Fibroblast of skin of left quadriceps (primary cell): ENCODE measurements around the gene OVCA2.

Source experiments
- DNase-seq, 2 experiments: peaks; one replicate each; pipeline ENCODE4 v3.0.0-alpha.2; 2013; ENCODE audit warnings: low read depth in 2 of 2

Gene OVCA2

DNA sequence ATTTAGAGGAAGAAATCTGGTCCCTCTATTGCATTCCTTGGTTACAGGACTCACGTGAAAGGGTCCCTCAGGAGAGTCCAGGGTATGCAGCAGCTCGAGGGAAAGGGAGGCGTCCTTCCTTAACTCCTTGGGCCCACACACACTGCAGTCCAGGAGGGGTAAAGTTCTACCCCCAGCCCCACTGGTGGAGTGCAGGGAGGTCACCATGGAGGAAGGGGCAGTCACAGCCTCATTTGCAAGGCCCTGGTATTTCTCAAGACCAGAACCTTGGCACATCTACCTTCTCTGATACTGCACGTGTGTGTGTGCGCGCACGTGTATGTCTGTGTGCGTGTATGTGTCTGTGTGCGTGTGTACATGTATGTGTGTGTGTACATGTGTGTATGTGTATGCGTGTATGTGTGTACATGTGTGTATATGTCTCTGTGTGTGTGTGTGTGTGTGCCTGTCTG lies 24.2 kb downstream of the OVCA2 start:
- no peak for DNase-seq

DNA sequence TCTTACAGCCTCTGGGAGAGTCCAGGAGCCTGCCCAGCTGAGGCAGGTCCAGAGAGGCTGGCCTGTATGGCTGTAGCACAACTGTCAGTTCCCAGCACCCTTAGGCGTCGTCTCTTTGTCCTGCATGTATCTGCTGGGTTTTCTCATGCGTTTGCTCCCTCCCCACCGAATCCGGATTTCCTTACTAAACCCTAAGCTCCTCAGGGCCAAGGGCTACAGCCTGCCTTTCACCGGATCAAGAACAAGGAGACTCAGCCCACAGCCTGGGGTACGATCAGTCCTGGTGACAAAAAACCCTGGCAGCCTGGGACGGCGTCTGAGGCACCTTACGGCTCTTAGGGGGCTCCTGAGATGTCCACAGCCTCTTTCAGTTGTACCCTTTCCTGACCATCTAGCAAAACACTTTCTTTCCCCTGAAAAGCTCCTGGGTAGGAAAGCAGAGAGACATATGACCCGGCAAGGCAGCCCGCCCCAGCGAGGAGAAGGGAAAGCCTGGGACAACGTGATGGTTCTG lies 25.3 kb downstream of the OVCA2 start:
- no peak for DNase-seq

GRCh38 chr17:2067608-2068024 lies 25.8 kb downstream of the OVCA2 start:
- no peak for DNase-seq

- DNase-seq = peak; percentile 67 to 68
Observed at GRCh38 chr17:2068031-2068518, 26.3 kb downstream of the OVCA2 start.

DNA sequence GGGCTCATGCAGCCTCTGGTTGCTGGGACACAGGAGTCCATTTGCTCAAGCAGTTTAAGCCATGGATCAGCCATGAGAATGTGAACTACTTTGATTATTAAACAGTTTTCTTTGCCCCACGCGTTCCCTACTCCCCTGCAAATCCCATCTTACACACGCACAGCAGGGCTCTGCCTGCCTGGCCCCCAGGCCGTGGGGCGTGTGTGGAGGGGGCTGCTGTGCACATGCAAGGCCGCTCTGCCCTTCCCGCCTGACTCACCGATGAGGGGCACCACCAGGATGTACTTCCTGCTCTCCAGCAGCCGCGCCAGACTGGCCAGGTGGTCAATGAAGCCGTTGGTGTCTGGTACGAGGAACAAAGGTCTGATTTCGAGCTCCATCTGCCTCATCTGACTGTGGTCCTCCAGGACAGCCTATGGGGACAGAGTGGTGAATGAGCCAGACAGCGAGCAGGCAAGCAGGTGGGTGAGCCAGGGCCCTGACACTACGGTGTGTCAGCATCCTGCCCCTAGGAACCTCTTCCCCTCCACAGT lies 26.8 kb downstream of the OVCA2 start:
- DNase-seq = no peak

DNA sequence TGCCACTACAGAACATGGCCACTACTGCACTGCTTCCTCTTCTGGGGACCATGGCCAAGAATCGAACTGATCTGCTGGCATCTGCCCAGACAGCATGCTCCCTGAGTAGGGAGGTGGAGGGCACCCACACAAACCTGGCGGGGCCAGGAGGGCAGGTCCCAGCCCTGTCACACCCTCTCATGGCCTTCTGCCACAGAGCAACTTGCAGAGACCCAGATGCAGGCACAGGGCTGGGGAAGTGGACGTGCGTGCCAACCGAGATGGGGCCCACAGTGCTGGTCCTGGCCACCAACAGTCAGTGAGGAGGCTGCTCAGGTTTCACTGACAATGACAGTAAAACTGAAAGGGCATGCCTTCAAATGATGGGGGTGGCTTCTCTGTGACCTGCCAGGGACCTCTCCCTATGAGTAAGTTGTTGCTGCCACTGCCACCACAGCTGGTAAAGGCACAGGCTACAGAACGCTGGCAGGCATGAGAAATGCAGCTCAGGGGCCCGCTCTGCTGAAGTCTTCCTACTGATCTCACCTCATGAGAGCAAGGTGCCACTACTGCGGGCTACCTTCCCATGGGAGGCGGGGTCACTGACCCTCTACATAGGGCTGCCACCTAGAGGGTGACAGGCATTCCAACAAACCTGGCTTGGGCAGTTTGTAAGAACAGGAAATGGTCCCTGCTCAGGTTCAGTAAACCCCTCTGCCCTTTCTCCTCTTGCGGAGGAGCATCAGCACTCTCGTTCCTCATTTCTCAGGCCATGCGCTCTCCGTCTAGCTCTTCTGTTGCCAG lies 28.6 kb downstream of the OVCA2 start:
- no peak for DNase-seq

DNA sequence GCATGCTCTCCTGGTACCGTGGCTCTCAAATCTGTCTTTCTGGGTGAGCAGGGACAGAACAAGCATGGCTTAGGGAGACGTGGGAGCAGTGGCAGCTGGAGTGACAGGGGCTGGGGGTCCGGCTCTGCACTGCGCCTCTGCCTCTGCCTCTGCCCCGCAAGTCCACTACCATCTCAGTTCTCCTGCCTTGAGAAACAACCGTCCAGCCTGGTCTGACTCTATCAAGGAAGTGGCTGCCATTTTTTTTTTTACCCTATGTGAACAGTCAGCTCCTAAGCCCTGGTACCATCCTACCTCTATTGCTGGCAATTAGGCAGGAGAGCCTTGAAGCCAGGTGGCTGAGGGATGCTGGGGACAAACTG lies 29.2 kb downstream of the OVCA2 start:
- no peak for DNase-seq

DNA sequence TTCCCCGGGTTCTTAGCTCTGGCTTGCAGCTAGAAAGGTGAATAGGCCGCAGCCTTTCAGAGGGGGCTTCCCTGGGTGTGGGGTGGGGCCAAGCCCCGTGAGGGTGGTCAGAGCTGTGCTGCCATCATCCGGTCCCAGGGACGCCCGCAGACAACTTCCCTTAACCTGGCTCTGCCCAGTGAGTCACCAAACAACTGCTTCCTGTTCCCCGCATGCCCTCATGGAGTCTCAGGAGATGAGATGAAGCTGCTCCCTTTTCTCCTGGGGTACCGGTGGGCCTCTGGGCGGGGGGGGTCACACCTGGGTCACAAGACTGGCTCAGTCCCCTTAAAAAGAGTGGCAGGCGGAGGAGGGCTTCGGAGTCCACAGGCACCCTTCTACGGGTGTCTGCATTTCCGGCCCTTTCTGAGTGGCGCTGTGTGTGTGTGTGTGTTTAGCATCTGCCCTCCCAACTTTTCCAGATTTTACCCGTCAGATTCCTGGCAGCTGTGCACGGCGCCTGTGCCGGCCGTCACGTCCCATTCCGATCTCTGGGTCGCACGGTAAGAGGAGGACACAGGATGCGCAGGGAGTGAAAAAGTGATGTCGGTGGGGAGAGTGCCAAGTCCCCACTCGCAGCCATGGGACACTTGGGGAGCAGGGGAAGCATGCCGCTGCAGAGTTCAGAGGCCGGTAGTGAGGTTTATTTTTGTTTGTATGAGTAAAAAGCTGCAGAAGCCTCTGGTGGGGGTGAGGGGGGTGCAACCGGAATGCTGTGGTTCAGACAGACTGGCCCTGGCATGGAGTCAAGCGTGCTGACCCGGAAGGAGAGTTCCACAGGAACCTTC lies 29.8 kb downstream of the OVCA2 start:
- no peak for DNase-seq

GRCh38 chr17:2074919-2075318 lies 33.1 kb downstream of the OVCA2 start:
- no peak for DNase-seq

DNA sequence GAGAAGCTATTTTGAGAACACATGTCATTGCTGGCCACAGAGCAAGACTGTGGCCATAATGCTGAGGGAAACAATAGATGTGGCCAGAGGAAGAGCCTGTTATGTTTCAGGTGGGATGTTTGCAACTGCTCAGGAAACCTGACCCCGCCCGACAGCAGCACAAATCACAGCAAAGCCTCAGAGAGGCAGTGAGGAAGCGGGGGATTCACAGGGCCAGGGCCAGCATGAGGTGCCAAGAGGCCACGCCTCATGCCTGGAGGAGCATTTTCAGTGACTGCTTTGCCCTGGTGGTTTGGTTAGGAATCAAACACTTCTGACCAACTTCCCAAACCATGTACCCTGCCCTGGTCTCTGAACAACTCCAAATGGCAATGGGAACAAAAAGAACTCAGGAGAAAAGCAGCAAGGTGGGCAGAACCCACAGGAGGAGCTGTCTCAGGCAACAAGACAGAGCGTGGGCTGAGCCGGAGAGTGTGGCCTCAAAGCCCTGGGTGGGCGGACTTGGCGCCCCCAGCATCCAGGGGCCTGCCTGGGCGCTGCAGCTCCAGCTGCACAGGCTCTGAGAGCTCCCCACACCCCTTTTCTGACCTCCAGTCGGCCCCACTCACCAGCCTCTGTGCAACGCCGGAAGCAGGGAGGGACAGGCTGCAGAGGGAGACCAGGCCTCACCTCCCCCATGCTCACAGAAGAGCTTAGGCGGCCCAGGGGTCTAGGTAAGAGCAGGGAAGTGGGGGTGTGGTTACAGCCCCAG lies 33.7 kb downstream of the OVCA2 start:
- no peak for DNase-seq

DNA sequence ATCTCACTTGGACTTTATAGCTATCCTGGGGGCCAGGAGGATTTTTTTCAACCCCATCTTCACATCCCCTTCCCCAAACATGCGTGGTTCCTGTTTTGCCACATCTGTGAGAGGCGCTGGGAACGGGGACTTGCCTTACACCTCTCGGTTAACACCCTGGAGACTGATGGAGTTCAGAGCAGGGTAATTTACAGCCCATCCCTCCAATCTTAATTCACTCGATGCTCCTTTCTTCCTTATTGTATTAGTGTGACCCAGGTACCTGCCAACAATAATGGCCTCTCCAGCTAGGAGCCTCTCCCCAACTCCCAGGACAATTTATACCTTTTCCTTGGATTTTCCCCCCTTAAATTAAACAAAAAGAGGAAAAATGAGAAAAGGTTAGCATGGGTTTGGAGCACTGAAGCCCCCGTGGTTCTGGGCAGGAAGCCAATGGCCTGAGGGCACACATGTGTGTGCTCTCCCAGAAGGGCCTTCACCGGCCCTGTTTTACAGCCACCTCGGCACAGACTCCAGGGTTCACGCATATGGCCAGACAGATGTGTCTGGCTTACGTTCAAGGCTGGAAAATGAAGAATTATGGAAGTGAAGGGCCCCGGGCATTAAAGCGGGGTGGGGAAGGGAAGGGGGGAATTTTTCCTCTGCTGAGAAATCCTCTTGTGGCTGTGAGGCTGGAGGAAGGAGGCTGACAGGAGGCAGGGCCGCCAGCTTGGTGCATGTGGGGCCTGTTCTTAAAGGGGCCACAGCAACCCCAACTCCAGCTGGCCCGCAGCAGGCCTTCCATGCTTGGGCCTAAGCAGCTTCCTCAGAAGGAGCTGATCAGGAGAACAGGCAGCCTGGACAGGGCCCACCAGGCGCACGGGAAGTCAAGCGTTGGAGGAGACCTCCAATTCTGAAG lies 34.5 kb downstream of the OVCA2 start:
- no peak for DNase-seq

GRCh38 chr17:2077040-2077439 lies 35.2 kb downstream of the OVCA2 start:
- no peak for DNase-seq

DNA sequence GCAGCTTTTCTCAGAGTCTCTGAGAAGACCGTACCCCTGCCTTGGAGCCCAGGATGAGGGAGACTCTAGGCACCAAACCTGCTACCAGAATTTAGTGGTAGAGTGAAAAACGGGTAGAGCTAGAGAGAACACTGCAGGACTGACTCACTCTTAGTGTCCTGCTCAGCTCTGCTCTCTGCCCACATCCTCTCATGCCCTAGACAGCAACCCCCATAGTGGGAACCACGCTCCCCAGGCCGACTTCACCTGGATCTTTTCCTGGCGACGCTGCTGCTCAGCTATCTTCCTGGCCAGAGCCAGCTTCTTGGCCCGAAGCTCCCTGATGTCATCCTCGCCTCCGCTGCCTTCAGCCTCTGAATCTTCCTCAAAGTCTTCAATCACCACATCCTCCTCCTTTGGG lies 39.7 kb downstream of the OVCA2 start:
- no peak for DNase-seq

GRCh38 chr17:2082003-2082781 lies 40.4 kb downstream of the OVCA2 start:
- DNase-seq = no peak

- no peak for DNase-seq
Observed at GRCh38 chr17:2083613-2084035, 41.8 kb downstream of the OVCA2 start.

GRCh38 chr17:2084036-2084765 lies 42.4 kb downstream of the OVCA2 start:
- DNase-seq = no peak

- peak; percentile 87 to 88 for DNase-seq
Observed at GRCh38 chr17:2084766-2085647, 43.2 kb downstream of the OVCA2 start.

GRCh38 chr17:2085648-2085949 lies 43.8 kb downstream of the OVCA2 start:
- no peak for DNase-seq
